ENCODE data around the gene TTLL3.
"Not testable (repeated sequence)": the region's sequence is repeated elsewhere in the genome, so short reads cannot be mapped to it uniquely, and the experiment has no call there.

GRCh38 chr3:9876255-9876654, 66.2 kb downstream of the TTLL3 start:
- TF ChIP-seq POLR2A (IDR thresholded peaks at IDR 0.05; ENCODE audit: extremely low read depth, insufficient read length); CTCF (IDR thresholded peaks at IDR 0.05; ENCODE audit: low read depth, low read length); MAX (IDR thresholded peaks at IDR 0.05; ENCODE audit: low read depth, low read length): not testable (repeated sequence)

All from NB4 (cell line).